Measurements from ENCODE around the gene B4GALNT3.
A peak's percentile ranks its signal among the peaks of the same experiment; 100 is the strongest.

Gene B4GALNT3

GRCh38 chr12:452667-453210 lies 7.0 kb upstream of the B4GALNT3 start:
- H3K9ac ChIP-seq, result no peak overlapping the region
- H3K27ac ChIP-seq, result no peak overlapping the region
- no peak overlapping the region for H3K4me2 ChIP-seq
- no peak for TF ChIP-seq Cebpa-rat (IDR thresholded peaks at IDR 0.05)
- no peaks in the 10 kb centered on the region for H3K9me3 ChIP-seq (replicated peaks in 1 of 11)
- H4K20me1 ChIP-seq, result 0 out of 22 replicates have a peak, but pooled peaks cover 0 to 9% (median 0%) of the 10 kb centered on the region in 11 experiments
- no peaks in the 10 kb centered on the region for H3K4me1 ChIP-seq
- H3K36me3 ChIP-seq, result no peaks in the 10 kb centered on the region
- H3K27me3 ChIP-seq, result peaks cover 5 to 14% (median 8%) of the 10 kb centered on the region in 11 experiments; a peak in 19 of 22 replicates
- no peak overlapping the region for H3K4me3 ChIP-seq

GRCh38 chr12:454833-455232 lies 4.9 kb upstream of the B4GALNT3 start:
- H3K4me1 ChIP-seq, result peaks cover 0 to 5% (median 4%) of the 10 kb centered on the region in 10 experiments; a peak in 10 of 20 replicates
- no peak overlapping the region for H3K27ac ChIP-seq
- H3K4me3 ChIP-seq, result no peak overlapping the region
- no peaks in the 10 kb centered on the region for H3K36me3 ChIP-seq
- H4K20me1 ChIP-seq, result 0 out of 22 replicates have a peak, but pooled peaks cover 0 to 9% (median 0%) of the 10 kb centered on the region in 11 experiments
- no peak overlapping the region for H3K9ac ChIP-seq
- no peaks in the 10 kb centered on the region for H3K9me3 ChIP-seq (replicated peaks in 1 of 11)
- H3K4me2 ChIP-seq, result no peak overlapping the region
- no peak for TF ChIP-seq Cebpa-rat (IDR thresholded peaks at IDR 0.05)
- H3K27me3 ChIP-seq, result peaks cover 26 to 35% (median 29%) of the 10 kb centered on the region in 11 experiments

- TF ChIP-seq Cebpa-rat (IDR thresholded peaks at IDR 0.05), result no peak
- Histone ChIP-seq H3K36me3 (no peaks in the 10 kb centered on the region), H3K9ac (no peak overlapping the region), H3K4me3 (no peak overlapping the region), H3K9me3 (replicated peaks in 1 of 11) (no peaks in the 10 kb centered on the region), H3K4me1 (peaks cover 0 to 13% (median 11%) of the 10 kb centered on the region in 10 experiments; a peak in 16 of 20 replicates), H3K27me3 (peaks cover 36 to 45% (median 39%) of the 10 kb centered on the region in 11 experiments), H4K20me1 (peaks cover 0 to 17% (median 3%) of the 10 kb centered on the region in 11 experiments; a peak in 10 of 22 replicates), H3K27ac (no peak overlapping the region), H3K4me2 (no peak overlapping the region)
These were observed 3.9 kb upstream of the B4GALNT3 start for GRCh38 chr12:455821-456220.

- H3K4me2 ChIP-seq, result no peak overlapping the region
- H3K4me3 ChIP-seq, result no peak overlapping the region
- no peaks in the 10 kb centered on the region for H3K9me3 ChIP-seq (replicated peaks in 1 of 11)
- TF ChIP-seq Cebpa-rat (IDR thresholded peaks at IDR 0.05), result no peak
- no peak overlapping the region for H3K27ac ChIP-seq
- H3K36me3 ChIP-seq, result no peaks in the 10 kb centered on the region
- no peak overlapping the region for H3K9ac ChIP-seq
- H3K4me1 ChIP-seq, result peaks cover 0 to 15% (median 12%) of the 10 kb centered on the region in 10 experiments; a peak in 16 of 20 replicates
- H4K20me1 ChIP-seq, result peaks cover 0 to 25% (median 12%) of the 10 kb centered on the region in 11 experiments; a peak in 11 of 22 replicates
- H3K27me3 ChIP-seq, result peaks cover 54 to 63% (median 58%) of the 10 kb centered on the region in 11 experiments
These were observed 2.1 kb upstream of the B4GALNT3 start for GRCh38 chr12:457676-458075.

GRCh38 chr12:459050-459429 lies 699 bp upstream of the B4GALNT3 start:
- H3K4me3 ChIP-seq, result peak overlapping the region in 6 of 10 experiments; percentile 60 to 76 (median 68); a peak in 9 of 20 replicates
- no peak overlapping the region for H3K27ac ChIP-seq
- H3K4me2 ChIP-seq, result peak overlapping the region; percentile 90 to 96 (median 95); a peak in 21 of 22 replicates
- H3K27me3 ChIP-seq, result peaks cover 59 to 77% (median 70%) of the 10 kb centered on the region in 11 experiments
- H3K9me3 ChIP-seq (replicated peaks in 1 of 11), result no peaks in the 10 kb centered on the region
- no peak overlapping the region for H3K9ac ChIP-seq
- H3K4me1 ChIP-seq, result peaks cover 0 to 15% (median 12%) of the 10 kb centered on the region in 10 experiments; a peak in 16 of 20 replicates
- TF ChIP-seq Cebpa-rat (IDR thresholded peaks at IDR 0.05), result no peak
- peaks cover 0 to 22% (median 12%) of the 10 kb centered on the region in 11 experiments; a peak in 11 of 22 replicates for H4K20me1 ChIP-seq
- no peaks in the 10 kb centered on the region for H3K36me3 ChIP-seq

GRCh38 chr12:460261-461230 lies 807 bp downstream of the B4GALNT3 start:
- H3K4me2 ChIP-seq, result peak overlapping the region; percentile 90 to 96 (median 95)
- H3K9me3 ChIP-seq (replicated peaks in 1 of 11), result no peaks in the 10 kb centered on the region
- peaks cover 59 to 78% (median 70%) of the 10 kb centered on the region in 11 experiments for H3K27me3 ChIP-seq
- H3K9ac ChIP-seq, result peak overlapping the region; percentile 34 to 72 (median 67); a peak in 20 of 22 replicates
- TF ChIP-seq Cebpa-rat (IDR thresholded peaks at IDR 0.05), result no peak
- H3K27ac ChIP-seq, result no peak overlapping the region
- peaks cover 0 to 15% (median 12%) of the 10 kb centered on the region in 10 experiments; a peak in 16 of 20 replicates for H3K4me1 ChIP-seq
- no peaks in the 10 kb centered on the region for H3K36me3 ChIP-seq
- peak overlapping the region; percentile 60 to 76 (median 67) for H3K4me3 ChIP-seq
- peaks cover 0 to 21% (median 12%) of the 10 kb centered on the region in 11 experiments; a peak in 11 of 22 replicates for H4K20me1 ChIP-seq

- Histone ChIP-seq H4K20me1 (peaks cover 0 to 21% (median 12%) of the 10 kb centered on the region in 11 experiments; a peak in 11 of 22 replicates), H3K9me3 (replicated peaks in 1 of 11) (no peaks in the 10 kb centered on the region), H3K27me3 (peaks cover 59 to 78% (median 70%) of the 10 kb centered on the region in 11 experiments), H3K27ac (no peak overlapping the region), H3K4me1 (peaks cover 0 to 15% (median 12%) of the 10 kb centered on the region in 10 experiments; a peak in 16 of 20 replicates), H3K36me3 (no peaks in the 10 kb centered on the region), H3K4me3 (no peak overlapping the region), H3K4me2 (no peak overlapping the region), H3K9ac (no peak overlapping the region)
- TF ChIP-seq Cebpa-rat (IDR thresholded peaks at IDR 0.05), result no peak
These were observed 1.7 kb downstream of the B4GALNT3 start for GRCh38 chr12:461425-461824.

GRCh38 chr12:462936-463705 lies 3.4 kb downstream of the B4GALNT3 start:
- Histone ChIP-seq H3K4me3 (no peak overlapping the region), H3K4me1 (peaks cover 0 to 15% (median 12%) of the 10 kb centered on the region in 10 experiments; a peak in 16 of 20 replicates), H3K36me3 (no peaks in the 10 kb centered on the region), H3K9me3 (replicated peaks in 1 of 11) (no peaks in the 10 kb centered on the region), H3K4me2 (no peak overlapping the region), H4K20me1 (peaks cover 0 to 21% (median 12%) of the 10 kb centered on the region in 11 experiments; a peak in 11 of 22 replicates), H3K9ac (no peak overlapping the region), H3K27ac (no peak overlapping the region), H3K27me3 (peaks cover 49 to 61% (median 58%) of the 10 kb centered on the region in 11 experiments)
- TF ChIP-seq Cebpa-rat (IDR thresholded peaks at IDR 0.05), result no peak
